Left hindlimb (tissue), 1 donor: ENCODE data around the gene KIF3A.
"Not testable (repeated sequence)": the region's sequence is repeated elsewhere in the genome, so short reads cannot be mapped to it uniquely, and the experiment has no call there.

Experiments
- DNase-seq: peaks from one replicate; pipeline ENCODE4 v3.0.0-alpha.2; 2018

The KIF3A gene

DNA sequence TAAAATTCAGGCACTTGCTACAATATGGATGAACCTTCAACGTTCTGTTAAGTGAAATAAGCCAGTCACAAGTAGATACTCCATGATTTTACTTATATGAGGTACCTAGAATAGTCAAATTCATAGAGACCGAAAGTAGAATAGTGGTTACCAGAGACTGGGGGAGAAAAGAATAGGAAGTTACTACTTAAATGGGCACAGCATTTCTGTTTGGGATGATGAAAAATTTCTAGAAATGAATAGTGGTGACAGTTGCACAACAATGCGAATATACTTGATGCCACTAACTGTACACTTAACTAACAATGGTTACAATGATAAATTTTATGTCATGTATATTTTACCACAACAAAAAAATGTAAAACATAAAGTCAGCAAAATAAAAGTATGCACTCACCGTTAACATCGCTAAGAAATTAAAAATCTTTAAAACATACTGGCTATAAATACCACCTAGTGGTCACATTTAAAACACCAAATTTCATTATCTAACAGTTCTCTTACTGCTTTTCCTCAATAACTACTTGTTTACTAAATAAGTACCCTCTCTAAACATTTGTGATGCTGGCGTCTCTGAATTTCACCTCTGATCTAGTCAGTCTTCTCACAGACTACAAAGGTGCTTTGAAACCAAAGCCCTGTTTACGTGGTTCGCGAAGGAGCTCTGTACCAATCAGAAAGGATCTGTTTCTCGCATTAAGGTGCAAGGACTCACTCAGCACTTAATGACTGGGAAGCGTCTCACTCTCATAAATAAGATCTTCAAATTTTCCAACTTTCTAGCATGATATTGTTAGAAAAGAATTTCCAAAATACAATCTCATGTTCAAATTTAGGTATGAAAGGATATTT lies 22.7 kb downstream of the KIF3A start:
- no peak for DNase-seq

GRCh38 chr5:132708645-132709044 lies 28.7 kb downstream of the KIF3A start:
- no peak for DNase-seq

DNA sequence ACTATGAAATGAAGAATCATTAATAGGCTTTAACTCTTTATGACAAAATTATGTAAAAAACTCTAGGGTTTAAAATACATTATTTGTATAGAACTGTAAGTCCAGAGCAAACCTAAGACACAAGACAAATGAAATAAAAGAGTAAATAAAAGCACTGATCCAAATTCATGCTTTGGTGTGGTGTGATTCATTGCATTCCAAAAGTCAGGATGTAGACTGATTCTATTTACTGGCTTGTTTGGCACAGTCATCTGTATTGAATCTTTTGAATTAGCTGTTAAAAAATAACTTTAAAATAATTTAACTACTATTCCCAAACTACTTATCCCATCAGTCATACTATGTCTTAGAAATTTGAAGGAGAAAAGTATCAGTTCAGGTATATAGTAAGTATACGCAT lies 32.5 kb downstream of the KIF3A start:
- no peak for DNase-seq

DNA sequence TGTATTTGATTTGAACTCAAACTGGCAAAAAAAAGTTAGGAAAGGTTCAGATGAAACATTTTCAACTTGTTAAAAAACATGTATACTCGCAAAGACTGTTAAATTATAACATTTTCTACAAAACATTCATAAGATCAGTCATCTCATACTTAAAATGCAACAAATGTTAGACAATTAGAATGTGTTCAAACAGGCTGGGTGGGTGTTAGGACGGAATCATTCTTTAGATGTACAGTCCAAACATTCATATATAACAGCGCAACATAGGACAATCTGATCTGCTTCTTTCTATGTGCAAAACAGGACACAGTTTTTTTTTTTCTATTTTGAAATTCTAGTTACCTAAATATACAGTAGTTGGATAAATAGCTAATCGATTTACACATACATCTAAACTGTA lies 41.4 kb downstream of the KIF3A start:
- no peak for DNase-seq

DNA sequence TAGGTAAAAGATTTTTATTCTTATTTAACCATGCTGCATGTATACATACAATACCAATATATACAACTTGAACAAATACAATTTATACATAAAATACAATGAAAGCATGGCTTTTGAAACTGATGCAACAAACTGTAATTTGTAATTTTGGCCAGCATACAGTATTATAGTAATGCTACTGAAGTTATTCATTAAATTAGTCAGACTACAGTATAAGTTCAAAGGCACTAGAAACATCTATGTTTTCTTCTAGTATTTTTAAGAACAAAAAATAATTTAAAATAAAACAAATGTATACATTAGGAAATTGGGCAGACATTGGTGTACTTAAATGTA lies 44.7 kb downstream of the KIF3A start:
- DNase-seq, result no peak

DNA sequence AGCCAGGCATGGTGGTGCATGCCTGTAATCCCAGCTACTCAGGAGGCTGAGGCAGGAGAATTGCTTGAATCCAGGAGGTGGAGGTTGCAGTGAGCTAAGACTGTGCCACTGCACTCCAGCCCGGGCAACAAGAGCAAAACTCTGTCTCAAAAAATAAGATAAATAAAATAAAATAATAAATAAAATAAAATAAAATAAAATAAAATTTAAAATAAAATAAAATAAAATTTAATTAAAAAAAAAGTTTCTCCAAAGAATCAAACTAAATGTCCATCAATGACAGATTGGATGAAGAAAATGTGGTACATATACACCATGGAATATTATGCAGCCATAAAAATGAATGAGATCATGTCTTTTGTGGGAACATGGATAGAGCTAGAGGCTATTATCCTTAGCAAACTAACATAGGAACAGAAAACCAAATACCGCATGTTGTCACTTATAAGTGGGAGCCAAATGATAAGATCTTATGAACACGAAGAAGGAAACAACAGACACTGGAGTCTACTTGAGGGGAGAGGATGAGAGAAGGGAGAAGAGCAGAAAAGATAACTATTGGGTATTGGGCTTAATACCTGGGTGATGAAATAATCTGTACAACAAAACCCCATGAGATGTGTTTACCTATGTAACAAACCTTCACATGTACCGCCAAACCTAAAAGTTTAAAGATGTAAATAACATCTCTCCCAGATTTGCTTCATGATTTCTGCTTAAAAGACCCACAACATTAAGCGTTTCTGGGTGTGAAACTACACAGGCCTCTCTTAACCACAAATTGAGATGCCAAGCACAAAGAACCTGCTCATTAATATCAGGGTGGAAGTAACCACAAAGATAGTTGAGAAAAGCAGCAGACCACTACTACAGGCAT lies 45.4 kb downstream of the KIF3A start:
- DNase-seq, result not testable (repeated sequence)

DNA sequence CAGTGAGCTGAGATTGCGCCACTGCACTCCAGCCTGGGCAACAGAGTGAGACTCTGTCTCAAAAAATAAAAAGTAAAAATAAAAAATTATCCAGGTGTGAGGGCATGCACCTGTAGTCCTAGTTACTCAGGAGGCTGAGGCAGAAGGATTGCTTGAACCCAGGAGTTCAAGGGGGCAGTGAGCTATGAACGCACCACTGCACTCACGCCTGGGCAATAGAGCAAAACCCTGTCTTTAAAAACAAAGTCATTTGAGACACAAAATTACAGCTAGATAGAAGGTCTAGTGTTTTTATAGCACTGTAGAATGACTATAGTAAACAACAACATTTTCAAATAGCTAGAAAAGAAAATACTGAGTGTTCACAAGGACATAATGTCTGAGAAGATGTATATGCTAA lies 47.2 kb downstream of the KIF3A start:
- no peak for DNase-seq

- DNase-seq, result no peak
Measured at GRCh38 chr5:132689513-132689912, 47.8 kb downstream of the KIF3A start.

DNA sequence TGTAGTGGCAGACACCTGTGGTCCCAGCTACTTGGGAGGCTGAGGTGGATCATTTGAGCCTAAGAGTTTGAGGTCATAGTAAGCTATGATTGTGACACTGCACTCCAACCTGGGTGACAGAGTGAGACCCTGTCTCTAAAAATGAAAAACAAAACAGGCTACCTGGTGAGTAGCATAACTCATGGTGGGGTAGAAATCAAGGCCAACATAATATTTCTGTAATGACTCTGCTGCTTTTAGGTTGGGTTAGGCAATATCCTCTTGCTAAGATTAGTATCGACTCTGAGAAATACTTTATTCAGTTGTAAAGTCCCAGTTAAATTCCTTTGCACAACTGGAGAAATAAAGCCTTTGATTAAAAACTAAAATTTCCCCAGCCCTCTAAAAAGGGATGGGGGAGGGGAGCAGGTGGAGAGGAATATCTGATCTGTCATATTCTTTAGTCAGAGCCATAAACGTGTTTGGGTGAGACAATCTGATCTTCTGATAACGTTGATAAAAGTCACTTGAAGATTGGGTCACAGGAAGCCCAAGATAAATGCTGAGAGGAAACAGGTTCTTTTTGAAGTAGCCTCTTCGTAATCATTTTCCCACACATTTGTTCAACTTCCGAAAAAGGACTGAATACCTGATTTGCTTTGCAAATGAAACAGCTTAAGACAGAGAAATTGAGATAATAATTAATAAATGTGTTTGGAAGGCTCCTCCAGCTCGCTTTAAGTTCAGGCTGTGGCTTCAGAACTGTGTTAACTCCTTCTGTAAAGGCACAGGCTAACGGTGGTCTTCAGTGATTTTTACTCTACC lies 48.6 kb downstream of the KIF3A start:
- no peak for DNase-seq

GRCh38 chr5:132687995-132688394 lies 49.4 kb downstream of the KIF3A start:
- DNase-seq, result no peak

DNA sequence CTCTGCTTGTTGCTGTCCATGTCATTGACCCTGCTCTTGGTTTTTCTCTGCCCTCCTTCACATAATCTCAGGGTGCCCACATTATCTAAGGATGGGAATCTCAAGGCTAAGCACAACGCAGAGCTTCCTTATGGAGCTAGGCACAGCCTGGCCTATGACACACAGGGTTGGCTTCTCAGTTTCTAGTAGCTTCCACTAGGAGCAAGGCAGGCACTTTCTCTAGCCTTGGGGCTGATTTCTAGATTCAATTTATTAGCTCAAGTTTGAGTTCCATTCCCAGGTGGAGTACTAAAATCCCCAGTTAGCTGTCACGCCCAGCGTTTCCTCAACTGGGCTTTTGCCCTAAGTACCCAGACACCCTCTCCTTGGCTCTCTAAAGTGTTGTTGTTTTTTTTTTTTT lies 51.2 kb downstream of the KIF3A start:
- DNase-seq, result no peak

GRCh38 chr5:132684922-132685720 lies 52.2 kb downstream of the KIF3A start:
- DNase-seq, result no peak

DNA sequence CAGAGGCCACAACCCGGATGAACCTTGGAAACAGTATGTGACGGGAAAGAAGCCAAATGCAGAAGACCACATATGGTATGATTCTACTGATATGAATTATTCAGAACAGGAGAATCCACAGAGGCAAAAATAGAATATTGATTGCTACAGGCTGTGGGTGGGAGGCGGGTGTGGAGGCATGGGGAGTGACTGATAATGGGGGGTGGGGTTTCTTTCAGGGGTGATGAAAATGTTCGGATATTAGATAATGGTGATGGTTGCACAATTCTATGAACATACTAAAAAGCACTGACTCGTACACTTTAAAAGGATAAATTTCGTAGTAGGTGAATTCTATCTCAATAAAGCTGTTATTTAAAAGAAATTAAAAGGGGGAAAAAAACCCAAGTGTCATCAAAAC lies 52.9 kb downstream of the KIF3A start:
- no peak for DNase-seq

GRCh38 chr5:132681983-132682382 lies 55.4 kb downstream of the KIF3A start:
- DNase-seq, result no peak

GRCh38 chr5:132681476-132681831 lies 55.9 kb downstream of the KIF3A start:
- no peak for DNase-seq

DNA sequence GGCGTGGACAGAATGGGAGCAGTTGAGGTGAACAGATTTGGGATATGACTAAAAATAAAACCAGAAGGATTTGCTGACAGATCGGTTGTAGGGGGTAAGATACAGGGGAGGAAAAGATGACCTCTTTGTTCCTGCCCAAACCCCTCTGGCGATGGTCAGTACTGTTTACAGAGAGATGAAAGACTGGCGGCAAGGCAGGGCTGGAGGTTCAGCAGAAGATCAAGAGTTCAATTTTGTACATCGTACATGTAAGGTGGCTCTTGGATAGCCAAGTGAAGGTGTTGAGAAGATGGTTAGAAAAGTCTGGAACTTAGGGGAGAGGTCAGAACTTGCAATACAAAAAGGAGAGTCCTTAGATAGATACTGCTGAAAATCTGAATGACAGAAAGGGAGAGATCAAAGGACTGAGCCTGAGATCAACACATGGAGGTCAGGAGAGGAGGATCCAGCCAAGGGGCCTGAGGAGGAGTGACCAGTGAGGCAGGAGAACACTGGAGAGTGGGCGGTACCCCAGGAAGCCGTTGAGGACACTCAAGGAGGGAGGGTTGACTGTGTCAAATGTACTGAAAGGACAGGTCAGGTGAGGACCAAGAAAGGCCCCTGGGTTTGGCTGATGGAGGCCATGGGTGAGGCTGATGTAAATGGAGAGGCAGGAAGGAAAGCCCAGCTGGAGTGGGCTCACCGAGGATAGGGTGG lies 56.4 kb downstream of the KIF3A start:
- no peak for DNase-seq

GRCh38 chr5:132679717-132680380 lies 57.5 kb downstream of the KIF3A start:
- DNase-seq, result no peak

DNA sequence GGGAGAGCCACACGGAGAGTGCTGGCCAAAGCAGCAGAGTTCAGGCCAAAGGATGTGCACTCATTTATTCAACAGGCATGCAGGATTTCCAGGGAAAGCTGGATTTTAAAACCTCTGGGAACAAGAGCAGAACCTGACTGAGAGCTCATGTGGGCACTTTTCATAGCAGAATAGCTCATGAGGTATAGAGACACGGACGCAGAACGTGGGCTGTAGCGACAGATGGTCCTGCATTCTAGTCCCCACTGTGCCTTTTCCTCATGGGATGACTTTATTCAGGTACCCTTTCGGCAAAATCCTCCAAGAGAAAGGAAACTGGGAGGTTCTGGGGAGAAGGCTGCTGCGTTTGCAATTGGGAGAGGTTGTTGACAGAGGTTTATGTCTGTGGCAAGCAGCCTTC lies 58.2 kb downstream of the KIF3A start:
- no peak for DNase-seq

GRCh38 chr5:132678735-132679134 lies 58.6 kb downstream of the KIF3A start:
- no peak for DNase-seq

- no peak for DNase-seq
Measured at GRCh38 chr5:132677682-132678400, 59.5 kb downstream of the KIF3A start.

DNA sequence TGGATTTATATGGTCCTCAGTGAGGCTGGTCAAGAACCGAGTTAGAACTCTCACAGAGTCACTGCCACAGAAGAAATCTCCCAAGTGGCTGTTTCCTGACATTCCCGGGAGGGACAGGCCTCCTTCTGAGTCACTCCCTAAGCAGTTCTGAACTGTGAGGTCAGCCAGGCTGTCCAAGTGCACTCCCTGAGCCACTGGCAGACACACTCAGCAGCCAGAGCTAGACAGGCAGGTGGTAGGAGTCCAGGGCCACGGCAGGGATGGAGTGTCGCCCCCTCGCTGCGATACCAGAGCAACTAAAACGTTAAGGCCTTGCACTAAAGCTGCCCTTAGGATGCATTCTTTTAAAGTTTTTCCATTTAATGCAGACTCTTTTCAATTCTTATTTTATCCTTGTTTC lies 60.2 kb downstream of the KIF3A start:
- DNase-seq, result no peak
